HL-60 (cell line): Measurements from ENCODE around the gene VRK2.
A peak's percentile ranks its signal among the peaks of the same experiment; 100 is the strongest.

ENCODE experiments used
- DNase-seq, 2 experiments: peaks; one replicate each; pipeline ENCODE4 v3.0.0-alpha.2; 2010 to 2020; ENCODE audit warnings: low read depth in 1 of 2, low spot score in 1 of 2
- H3K27ac ChIP-seq: fragments of 250-450 bp; sonication (Bioruptor Pico); replicated peaks from 2 replicates; pipeline ENCODE4 v1.5.1; 2020; ENCODE audit warnings: mild to moderate bottlenecking, moderate library complexity
- H3K27me3 ChIP-seq: fragments of 250-450 bp; sonication (Bioruptor Pico); 2 replicates; pipeline ENCODE4 v1.5.1; 2021; ENCODE audit warnings: mild to moderate bottlenecking, moderate library complexity; ENCODE audit not compliant: insufficient read depth, poor library complexity, severe bottlenecking
- H3K4me3 ChIP-seq: replicated peaks from 2 replicates; pipeline ENCODE4 v1.5.1; 2011; ENCODE audit warnings: mild to moderate bottlenecking, control low read depth, low read length; ENCODE audit not compliant: insufficient read depth
- CTCF ChIP-seq: IDR thresholded peaks from one replicate; pipeline ENCODE4 v1.5.1; 2011; ENCODE audit warnings: low read length, control low read depth, inconsistent platforms; ENCODE audit not compliant: insufficient read depth
- GABPA ChIP-seq: IDR thresholded peaks from 2 replicates; pipeline ENCODE4 v1.6.1; 2012; ENCODE audit warnings: low read depth
- POLR2AphosphoS5 ChIP-seq: IDR thresholded peaks from 2 replicates; pipeline ENCODE4 v1.6.1; 2012; ENCODE audit warnings: low read depth
- REST ChIP-seq: IDR thresholded peaks from 2 replicates; pipeline ENCODE4 v1.6.1; 2012; ENCODE audit warnings: low read depth; ENCODE audit not compliant: insufficient replicate concordance
- SPI1 ChIP-seq: IDR thresholded peaks from 2 replicates; pipeline ENCODE4 v1.6.1; 2012; ENCODE audit warnings: low read depth, mild to moderate bottlenecking, borderline replicate concordance

Gene VRK2

GRCh38 chr2:58032764-58033080 lies 13.9 kb upstream of the VRK2 start:
- Histone ChIP-seq H3K27ac (no peak overlapping the region), H3K27me3 (no peaks in the 10 kb centered on the region), H3K4me3 (no peak overlapping the region)
- no peak for DNase-seq
- TF ChIP-seq REST = no peak
- no peak for TF ChIP-seq CTCF
- no peak for TF ChIP-seq POLR2AphosphoS5
- no peak for TF ChIP-seq GABPA
- no peak for TF ChIP-seq SPI1

- Histone ChIP-seq H3K27me3 (no peaks in the 10 kb centered on the region), H3K4me3 (no peak overlapping the region), H3K27ac (no peak overlapping the region)
- DNase-seq = no peak
- no peak for TF ChIP-seq CTCF
- TF ChIP-seq SPI1 = no peak
- no peak for TF ChIP-seq GABPA
- no peak for TF ChIP-seq POLR2AphosphoS5
These were observed 13.1 kb upstream of the VRK2 start for GRCh38 chr2:58033530-58033929.

GRCh38 chr2:58035352-58035751 lies 11.3 kb upstream of the VRK2 start:
- H3K27ac ChIP-seq = no peak overlapping the region
- TF ChIP-seq POLR2AphosphoS5 (no peak), SPI1 (no peak)
- H3K27me3 ChIP-seq = no peaks in the 10 kb centered on the region
- no peak for DNase-seq
- no peak overlapping the region for H3K4me3 ChIP-seq

GRCh38 chr2:58039170-58039611 lies 7.4 kb upstream of the VRK2 start:
- Histone ChIP-seq H3K4me3 (no peak overlapping the region), H3K27me3 (no peaks in the 10 kb centered on the region), H3K27ac (peak overlapping the region; percentile 54)
- DNase-seq = peak in 1 of 2 experiments; percentile 25
- TF ChIP-seq SPI1 = peak; percentile 98
- TF ChIP-seq REST = no peak
- TF ChIP-seq CTCF = no peak
- TF ChIP-seq GABPA = no peak
- TF ChIP-seq POLR2AphosphoS5 = no peak
